Measurements from ENCODE around the gene KIAA2012. TPM values are rescaled to one million over a fixed set of nuclear protein-coding genes. Genes with fewer than 3 reads are reported as not detected.

The KIAA2012 gene
- total RNA-seq, 4 donors from 2014 or later, result 0.15 to 0.76 (median 0.26) TPM; not detected in 1

GRCh38 chr2:202051499-202052161 is 21.4 kb upstream of the KIAA2012 start:
- TF ChIP-seq CTCF (IDR thresholded peaks at IDR 0.05) (no peak), POLR2A (IDR thresholded peaks at IDR 0.05) (no peak)
- intact Hi-C loops (cut with DNase I; ENCODE audit: low total_unique reads), result no loop called here
- H3K4me3 ChIP-seq, result no peak overlapping the region
- H3K27me3 ChIP-seq, result peaks cover 0 to 4% of the 10 kb centered on the region in 2 donors
- no peak overlapping the region for H3K27ac ChIP-seq
- no peaks in the 10 kb centered on the region for H3K36me3 ChIP-seq
- no peak for DNase-seq
- no peaks in the 10 kb centered on the region for H3K4me1 ChIP-seq
- H3K9me3 ChIP-seq, result no peaks in the 10 kb centered on the region

GRCh38 chr2:202052235-202052634 is 20.8 kb upstream of the KIAA2012 start:
- no peak overlapping the region for H3K27ac ChIP-seq
- no peak overlapping the region for H3K4me3 ChIP-seq
- no peaks in the 10 kb centered on the region for H3K4me1 ChIP-seq
- peaks cover 0 to 4% of the 10 kb centered on the region in 2 donors for H3K27me3 ChIP-seq
- H3K9me3 ChIP-seq, result no peaks in the 10 kb centered on the region
- TF ChIP-seq POLR2A (IDR thresholded peaks at IDR 0.05) (no peak), CTCF (IDR thresholded peaks at IDR 0.05) (no peak)
- H3K36me3 ChIP-seq, result no peaks in the 10 kb centered on the region
- no peak for DNase-seq
- intact Hi-C loops (cut with DNase I; ENCODE audit: low total_unique reads), result no loop called here

GRCh38 chr2:202054679-202055078 is 18.4 kb upstream of the KIAA2012 start:
- no peaks in the 10 kb centered on the region for H3K9me3 ChIP-seq
- no peak for DNase-seq
- H3K27ac ChIP-seq, result no peak overlapping the region
- H3K36me3 ChIP-seq, result no peaks in the 10 kb centered on the region
- peaks cover 0 to 4% of the 10 kb centered on the region in 2 donors for H3K27me3 ChIP-seq
- no peaks in the 10 kb centered on the region for H3K4me1 ChIP-seq
- intact Hi-C loops (cut with DNase I; ENCODE audit: low total_unique reads), result no loop called here
- no peak overlapping the region for H3K4me3 ChIP-seq
- TF ChIP-seq POLR2A (IDR thresholded peaks at IDR 0.05), result no peak
- no peak for TF ChIP-seq CTCF (IDR thresholded peaks at IDR 0.05)

GRCh38 chr2:202056611-202057010 is 16.4 kb upstream of the KIAA2012 start:
- intact Hi-C loops (cut with DNase I; ENCODE audit: low total_unique reads), result no loop called here
- peak in 1 of 4 experiments; percentile 25 for TF ChIP-seq CTCF (IDR thresholded peaks at IDR 0.05)
- no peak for TF ChIP-seq POLR2A (IDR thresholded peaks at IDR 0.05)
- H3K27ac ChIP-seq, result no peak overlapping the region
- H3K9me3 ChIP-seq, result no peaks in the 10 kb centered on the region
- DNase-seq, result no peak
- no peak overlapping the region for H3K4me3 ChIP-seq
- peaks cover 0 to 4% of the 10 kb centered on the region in 2 donors for H3K27me3 ChIP-seq
- H3K36me3 ChIP-seq, result no peaks in the 10 kb centered on the region
- no peaks in the 10 kb centered on the region for H3K4me1 ChIP-seq

- no peaks in the 10 kb centered on the region for H3K9me3 ChIP-seq
- H3K27ac ChIP-seq, result no peak overlapping the region
- no peaks in the 10 kb centered on the region for H3K36me3 ChIP-seq
- intact Hi-C loops (cut with DNase I; ENCODE audit: low total_unique reads), result no loop called here
- no peaks in the 10 kb centered on the region for H3K4me1 ChIP-seq
- DNase-seq, result no peak
- H3K27me3 ChIP-seq, result peaks cover 0 to 4% of the 10 kb centered on the region in 2 donors
- TF ChIP-seq CTCF (IDR thresholded peaks at IDR 0.05) (no peak), POLR2A (IDR thresholded peaks at IDR 0.05) (no peak)
- no peak overlapping the region for H3K4me3 ChIP-seq
Measured at GRCh38 chr2:202060218-202060617, 12.8 kb upstream of the KIAA2012 start.

All from uterus (tissue), 4 donors.